ENCODE measurements around the gene PCBD2. TPM values are rescaled to one million over a fixed set of nuclear protein-coding genes. Genes with fewer than 3 reads are reported as not detected.

Gene PCBD2
- polyA plus RNA-seq, 3 donors = 9.0 to 12.6 (median 9.0) TPM

DNA sequence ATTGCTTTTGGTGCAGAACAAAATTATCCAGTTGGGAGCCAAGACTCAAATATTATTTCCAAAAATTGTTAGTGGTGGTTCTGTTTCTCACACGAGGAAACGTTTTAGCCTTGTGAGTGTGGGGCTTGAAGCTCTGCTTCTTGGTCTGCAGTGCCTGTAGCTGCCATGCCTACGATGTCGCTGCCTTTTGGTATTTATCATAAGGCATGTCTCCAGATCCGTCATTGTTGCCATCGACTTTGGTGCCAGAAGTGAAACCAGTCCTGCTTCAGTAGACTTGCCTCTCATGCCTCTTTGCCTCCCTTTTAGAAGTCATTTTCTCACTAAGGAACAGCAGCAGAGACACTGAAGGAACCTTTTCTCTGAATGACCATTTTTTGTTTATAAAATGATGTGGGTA lies 33.1 kb downstream of the PCBD2 start:
- Mint-ChIP-seq H3K36me3 (peaks cover 52 to 65% of the 10 kb centered on the region in 2 donors), H3K4me3 (no peak overlapping the region), H3K27me3 (ENCODE audit: low read depth in 3 of 3) (no peaks in the 10 kb centered on the region), H3K4me1 (no peaks in the 10 kb centered on the region), H3K9me3 (no peaks in the 10 kb centered on the region), H3K27ac (peak overlapping the region in 1 of 7 donors; percentile 38)
- no peaks in the 10 kb centered on the region for H3K9me3 ChIP-seq (replicated peaks in 1 of 2; ENCODE audit: control insufficient read depth in 1 of 2, insufficient read depth in 1 of 2, low read length in 2 of 2)
- H3K27me3 ChIP-seq (ENCODE audit: control insufficient read depth in 2 of 2, insufficient read depth in 2 of 2, low read length in 2 of 2) = no peaks in the 10 kb centered on the region
- H3K27ac ChIP-seq (ENCODE audit: low read depth in 1 of 2, low read length in 2 of 2) = no peak overlapping the region
- H3K79me2 ChIP-seq (ENCODE audit: insufficient read depth, low read length) = no peaks in the 10 kb centered on the region
- no peaks in the 10 kb centered on the region for H3K4me1 ChIP-seq (ENCODE audit: control insufficient read depth in 1 of 2, insufficient read depth in 2 of 2, low read length in 2 of 2)
- no peak overlapping the region for H2AFZ ChIP-seq (ENCODE audit: insufficient read depth, low read depth, low read length, poor library complexity, severe bottlenecking)
- peaks cover 25 to 37% of the 10 kb centered on the region in 2 donors for H3K36me3 ChIP-seq (replicated peaks in 1 of 2; ENCODE audit: control insufficient read depth in 1 of 2, insufficient read depth in 2 of 2, low read length in 2 of 2)
- TF ChIP-seq, protein P1, sequence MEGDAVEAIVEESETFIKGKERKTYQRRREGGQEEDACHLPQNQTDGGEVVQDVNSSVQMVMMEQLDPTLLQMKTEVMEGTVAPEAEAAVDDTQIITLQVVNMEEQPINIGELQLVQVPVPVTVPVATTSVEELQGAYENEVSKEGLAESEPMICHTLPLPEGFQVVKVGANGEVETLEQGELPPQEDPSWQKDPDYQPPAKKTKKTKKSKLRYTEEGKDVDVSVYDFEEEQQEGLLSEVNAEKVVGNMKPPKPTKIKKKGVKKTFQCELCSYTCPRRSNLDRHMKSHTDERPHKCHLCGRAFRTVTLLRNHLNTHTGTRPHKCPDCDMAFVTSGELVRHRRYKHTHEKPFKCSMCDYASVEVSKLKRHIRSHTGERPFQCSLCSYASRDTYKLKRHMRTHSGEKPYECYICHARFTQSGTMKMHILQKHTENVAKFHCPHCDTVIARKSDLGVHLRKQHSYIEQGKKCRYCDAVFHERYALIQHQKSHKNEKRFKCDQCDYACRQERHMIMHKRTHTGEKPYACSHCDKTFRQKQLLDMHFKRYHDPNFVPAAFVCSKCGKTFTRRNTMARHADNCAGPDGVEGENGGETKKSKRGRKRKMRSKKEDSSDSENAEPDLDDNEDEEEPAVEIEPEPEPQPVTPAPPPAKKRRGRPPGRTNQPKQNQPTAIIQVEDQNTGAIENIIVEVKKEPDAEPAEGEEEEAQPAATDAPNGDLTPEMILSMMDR (IDR thresholded peaks at IDR 0.05) = no peak
- intact Hi-C loops (cut with micrococcal nuclease) = no loop called here
- DNase-seq = no peak
- H4K20me1 ChIP-seq (ENCODE audit: insufficient read depth, low read length) = no peaks in the 10 kb centered on the region
- H3K4me3 ChIP-seq (replicated peaks in 1 of 3; ENCODE audit: low read depth in 2 of 3, low read length in 3 of 3) = no peak overlapping the region
- H3K4me2 ChIP-seq (replicated peaks; ENCODE audit: extremely low read depth, low read length, poor library complexity, severe bottlenecking) = no peak overlapping the region
- WGBS (ENCODE audit: insufficient coverage) = 100% methylated on average over 5 of the region's 6 CpGs
- H3K9ac ChIP-seq (ENCODE audit: insufficient read depth, low read length, poor library complexity, severe bottlenecking) = no peak overlapping the region

DNA sequence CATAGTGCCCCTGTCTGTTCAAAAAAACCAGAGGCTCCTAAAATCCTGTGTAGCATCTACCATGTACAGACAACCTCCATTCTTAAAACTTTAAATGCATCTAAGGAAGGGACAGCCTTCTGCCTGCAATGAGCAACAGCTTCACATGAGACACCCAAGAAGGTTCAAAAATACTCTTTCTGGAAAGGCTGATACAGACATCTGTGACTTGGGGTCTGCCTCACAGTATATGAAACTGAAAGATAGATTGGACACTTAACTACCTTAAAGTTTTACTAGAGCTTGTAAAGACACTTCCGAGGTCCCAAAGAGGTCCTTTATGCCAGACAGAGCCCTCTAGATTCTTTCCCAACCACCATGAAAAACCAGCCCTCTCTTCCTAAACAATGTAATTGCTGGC lies 34.6 kb downstream of the PCBD2 start:
- H3K27ac ChIP-seq (ENCODE audit: low read depth in 1 of 2, low read length in 2 of 2) = no peak overlapping the region
- no peaks in the 10 kb centered on the region for H3K79me2 ChIP-seq (ENCODE audit: insufficient read depth, low read length)
- no CpG with 5 or more reads among the region's 1 CpG for WGBS (ENCODE audit: insufficient coverage)
- H2AFZ ChIP-seq (ENCODE audit: insufficient read depth, low read depth, low read length, poor library complexity, severe bottlenecking) = no peak overlapping the region
- no peaks in the 10 kb centered on the region for H4K20me1 ChIP-seq (ENCODE audit: insufficient read depth, low read length)
- Mint-ChIP-seq H3K27ac (peak overlapping the region in 1 of 7 donors; percentile 30), H3K4me3 (no peak overlapping the region), H3K9me3 (no peaks in the 10 kb centered on the region), H3K36me3 (peaks cover 42 to 55% of the 10 kb centered on the region in 2 donors), H3K4me1 (no peaks in the 10 kb centered on the region), H3K27me3 (ENCODE audit: low read depth in 3 of 3) (no peaks in the 10 kb centered on the region)
- H3K9ac ChIP-seq (ENCODE audit: insufficient read depth, low read length, poor library complexity, severe bottlenecking) = no peak overlapping the region
- no peaks in the 10 kb centered on the region for H3K27me3 ChIP-seq (ENCODE audit: control insufficient read depth in 2 of 2, insufficient read depth in 2 of 2, low read length in 2 of 2)
- intact Hi-C loops (cut with micrococcal nuclease) = no loop called here
- H3K4me2 ChIP-seq (replicated peaks; ENCODE audit: extremely low read depth, low read length, poor library complexity, severe bottlenecking) = no peak overlapping the region
- H3K9me3 ChIP-seq (replicated peaks in 1 of 2; ENCODE audit: control insufficient read depth in 1 of 2, insufficient read depth in 1 of 2, low read length in 2 of 2) = no peaks in the 10 kb centered on the region
- H3K36me3 ChIP-seq (replicated peaks in 1 of 2; ENCODE audit: control insufficient read depth in 1 of 2, insufficient read depth in 2 of 2, low read length in 2 of 2) = peaks cover 25 to 26% of the 10 kb centered on the region in 2 donors
- no peaks in the 10 kb centered on the region for H3K4me1 ChIP-seq (ENCODE audit: control insufficient read depth in 1 of 2, insufficient read depth in 2 of 2, low read length in 2 of 2)
- no peak for DNase-seq
- TF ChIP-seq, protein P1 (IDR thresholded peaks at IDR 0.05) = no peak
- no peak overlapping the region for H3K4me3 ChIP-seq (replicated peaks in 1 of 3; ENCODE audit: low read depth in 2 of 3, low read length in 3 of 3)

Data from CD14-positive monocyte (primary cell).